ENCODE data around the gene SLC12A5.

Gene SLC12A5

DNA sequence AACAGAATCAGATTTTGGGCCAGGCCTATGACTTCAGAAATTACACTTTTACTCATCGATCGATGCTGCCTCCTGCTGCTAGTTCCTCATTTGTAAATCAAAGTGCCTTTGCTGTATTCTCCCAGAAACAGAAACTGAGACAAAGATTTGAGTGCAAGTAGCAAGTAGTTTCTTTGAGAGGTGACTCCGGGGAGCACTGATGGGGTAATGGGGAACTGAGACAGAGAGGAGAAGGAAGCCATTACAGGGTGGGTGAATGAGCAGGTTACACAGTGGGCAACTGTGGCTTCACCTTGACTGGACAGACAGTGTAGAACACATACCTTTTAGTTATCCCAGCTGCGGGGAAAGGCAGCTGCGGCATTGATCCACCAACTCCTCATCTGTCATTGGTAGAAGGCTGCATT, 79.4 kb downstream of the SLC12A5 start:
- DNase-seq (ENCODE audit: low spot score), result no peak

DNA sequence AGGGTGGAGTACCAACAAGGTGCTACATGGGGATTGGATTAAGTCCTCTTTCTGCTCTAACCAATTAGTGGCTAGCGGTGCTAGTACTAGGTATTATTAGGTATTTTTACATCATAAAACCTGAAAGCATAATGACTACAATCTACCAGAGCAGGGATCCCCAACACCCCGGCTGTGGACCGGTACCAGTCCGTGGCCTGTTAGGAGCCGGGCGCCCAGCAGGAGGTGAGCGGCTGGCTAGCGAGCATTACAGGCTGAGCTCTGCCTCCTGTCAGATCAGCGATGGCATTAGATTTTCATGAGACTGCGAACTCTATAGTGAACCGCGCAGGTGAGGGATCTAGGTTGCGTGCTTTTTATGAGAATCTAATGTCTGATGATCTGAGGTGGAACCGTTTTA, 80.0 kb downstream of the SLC12A5 start:
- DNase-seq (ENCODE audit: low spot score), result no peak

Data from AG08395 (cell line).